IMR-90 (cell line): ENCODE results near the gene ADAMTS12. TPM values are rescaled to one million over a fixed set of nuclear protein-coding genes. Genes with fewer than 3 reads are reported as not detected.

Experiments used
- ATAC-seq: fragments of 200-7000 bp; cut with Tn5 transposase; 2 replicates; pipeline ENCODE4 v1.9.1; 2020; ENCODE audit warnings: low read depth, mild to moderate bottlenecking, moderate library complexity
- BruUV-seq: library from RNA; stranded (reverse); fragments of 400-500 nt; replicated peaks from 2 replicates; lab custom pipeline; 2021; lab: Mats Ljungman, UMichigan
- CTCF ChIA-PET: fragments of 300-600 bp; formaldehyde crosslinking; extraction: SDS; loops from one replicate; lab custom pipeline; 2021; ENCODE audit warnings: antibody characterized with exemption; lab: Yijun Ruan, JAX
- POLR2A ChIA-PET: fragments of 300-600 bp; sonication (Branson Sonifier 250); formaldehyde crosslinking; loops from one replicate; lab custom pipeline; 2022; ENCODE audit warnings: antibody characterized with exemption; ENCODE audit not compliant: unreplicated experiment; lab: Charles Lee
- DNase-seq: peaks from one replicate; pipeline ENCODE4 v3.0.0; 2013
- H2AFZ ChIP-seq: replicated peaks from 2 replicates; pipeline ENCODE3; 2013; ENCODE audit warnings: low read length, mild to moderate bottlenecking; ENCODE audit not compliant: poor library complexity
- H2AK5ac ChIP-seq: 2 replicates; pipeline ENCODE4 v1.6.1; 2013; ENCODE audit warnings: low read depth, low read length, inconsistent platforms
- H2AK9ac ChIP-seq: replicated peaks from 2 replicates; pipeline ENCODE3; 2013; ENCODE audit warnings: mild to moderate bottlenecking, low read depth, low read length, moderate library complexity; ENCODE audit not compliant: poor library complexity
- H2BK120ac ChIP-seq: 2 replicates; pipeline ENCODE4 v1.6.1; 2013; ENCODE audit warnings: low read depth, low read length, inconsistent platforms
- H2BK15ac ChIP-seq: 3 replicates; pipeline ENCODE4 v1.6.1; 2013; ENCODE audit warnings: low read depth, low read length, inconsistent platforms
- H2BK20ac ChIP-seq: 2 replicates; pipeline ENCODE4 v1.6.1; 2013; ENCODE audit warnings: low read depth, mild to moderate bottlenecking, inconsistent platforms, low read length, moderate library complexity
- H2BK5ac ChIP-seq: 2 replicates; pipeline ENCODE4 v1.6.1; 2013; ENCODE audit warnings: mild to moderate bottlenecking, low read depth, low read length, inconsistent platforms; ENCODE audit not compliant: poor library complexity, severe bottlenecking
- H3K14ac ChIP-seq: replicated peaks from 2 replicates; pipeline ENCODE4 v1.6.1; 2013; ENCODE audit warnings: low read depth, low read length, inconsistent platforms
- H3K18ac ChIP-seq: 2 replicates; pipeline ENCODE4 v1.6.1; 2013; ENCODE audit warnings: low read depth, low read length, control low read depth
- H3K23ac ChIP-seq: 2 replicates; pipeline ENCODE4 v1.6.1; 2013; ENCODE audit warnings: low read depth, low read length, inconsistent platforms
- H3K27ac ChIP-seq: 2 replicates; pipeline ENCODE4 v1.5.1; 2013; ENCODE audit warnings: mild to moderate bottlenecking, control low read depth, low read length; ENCODE audit not compliant: insufficient read depth
- H3K27me3 ChIP-seq: 2 replicates; pipeline ENCODE4 v1.6.1; 2013; ENCODE audit warnings: low read length; ENCODE audit not compliant: control insufficient read depth, insufficient read depth
- H3K36me3 ChIP-seq: 2 replicates; pipeline ENCODE4 v1.6.1; 2013; ENCODE audit warnings: low read length, mixed read lengths; ENCODE audit not compliant: control insufficient read depth, insufficient read depth
- H3K4ac ChIP-seq: 2 replicates; pipeline ENCODE4 v1.6.1; 2013; ENCODE audit warnings: low read depth, low read length, inconsistent platforms
- H3K4me1 ChIP-seq: 2 replicates; pipeline ENCODE4 v1.6.1; 2013; ENCODE audit warnings: low read length, mixed read lengths; ENCODE audit not compliant: control insufficient read depth, insufficient read depth
- H3K4me2 ChIP-seq: 2 replicates; pipeline ENCODE4 v1.6.1; 2013; ENCODE audit warnings: low read depth, mild to moderate bottlenecking, control low read depth, low read length, moderate library complexity
- H3K4me3 ChIP-seq: 2 replicates; pipeline ENCODE4 v1.5.1; 2013; ENCODE audit warnings: low read depth, mild to moderate bottlenecking, control low read depth, low read length, moderate library complexity; ENCODE audit not compliant: insufficient read depth
- H3K56ac ChIP-seq: 2 replicates; pipeline ENCODE4 v1.6.1; 2013; ENCODE audit warnings: low read length, inconsistent platforms; ENCODE audit not compliant: insufficient read depth; ENCODE audit errors: extremely low read depth
- H3K79me1 ChIP-seq, 2 experiments: 2 replicates each; pipeline ENCODE4 v1.6.1; 2013; ENCODE audit warnings: low read length in 2 of 2, inconsistent platforms in 1 of 2, low read depth in 1 of 2
- H3K9ac ChIP-seq: 2 replicates; pipeline ENCODE4 v1.6.1; 2013; ENCODE audit warnings: low read depth, low read length, control low read depth
- H3K9me1 ChIP-seq: 2 replicates; pipeline ENCODE4 v1.6.1; 2013; ENCODE audit warnings: low read length, inconsistent platforms; ENCODE audit not compliant: insufficient read depth
- H3K9me3 ChIP-seq: 2 replicates; pipeline ENCODE4 v1.6.1; 2013; ENCODE audit warnings: low read length; ENCODE audit not compliant: control insufficient read depth, insufficient read depth
- H4K20me1 ChIP-seq: 2 replicates; pipeline ENCODE4 v1.6.1; 2013; ENCODE audit warnings: low read length, inconsistent platforms; ENCODE audit not compliant: insufficient read depth
- H4K5ac ChIP-seq: 2 replicates; pipeline ENCODE4 v1.6.1; 2013; ENCODE audit warnings: mild to moderate bottlenecking, low read depth, low read length, control low read depth
- H4K8ac ChIP-seq, 2 experiments: 2 replicates each; pipeline ENCODE4 v1.6.1; 2013; ENCODE audit warnings: low read depth in 2 of 2, low read length in 2 of 2, control low read depth in 1 of 2, inconsistent platforms in 1 of 2
- H4K91ac ChIP-seq: 2 replicates; pipeline ENCODE4 v1.6.1; 2013; ENCODE audit warnings: low read depth, low read length, inconsistent platforms; ENCODE audit not compliant: insufficient read depth
- BHLHE40 ChIP-seq: fragments of 150-350 bp; IDR thresholded peaks from 2 replicates; pipeline ENCODE4 v1.6.1; 2016; ENCODE audit warnings: mild to moderate bottlenecking, low read depth, low read length
- CEBPB ChIP-seq: IDR thresholded peaks from 2 replicates; pipeline ENCODE4 v1.6.1; 2012; ENCODE audit warnings: low read depth, low read length, improper control_type of control experiment
- CHD1 ChIP-seq: IDR thresholded peaks from 2 replicates; pipeline ENCODE4 v1.6.1; 2012; ENCODE audit warnings: low read depth, low read length, improper control_type of control experiment
- FOS ChIP-seq: fragments of 150-350 bp; IDR thresholded peaks from 2 replicates; pipeline ENCODE4 v1.6.1; 2016; ENCODE audit warnings: low read depth, low read length
- MAFK ChIP-seq: IDR thresholded peaks from 2 replicates; pipeline ENCODE4 v1.6.1; 2012; ENCODE audit warnings: low read depth, low read length, improper control_type of control experiment
- MAZ ChIP-seq: IDR thresholded peaks from 2 replicates; pipeline ENCODE4 v1.6.1; 2012; ENCODE audit warnings: low read depth, mild to moderate bottlenecking, low read length, improper control_type of control experiment, moderate library complexity, borderline replicate concordance
- MXI1 ChIP-seq: IDR thresholded peaks from 2 replicates; pipeline ENCODE4 v1.6.1; 2012; ENCODE audit warnings: low read depth, mild to moderate bottlenecking, low read length, moderate library complexity, borderline replicate concordance
- NFE2L2 ChIP-seq: fragments of 150-350 bp; IDR thresholded peaks from 2 replicates; pipeline ENCODE4 v1.6.1; 2016; ENCODE audit warnings: low read depth, mild to moderate bottlenecking, low read length
- POLR2A ChIP-seq: IDR thresholded peaks from 2 replicates; pipeline ENCODE4 v1.6.1; 2012; ENCODE audit warnings: mild to moderate bottlenecking, low read depth, low read length
- RAD21 ChIP-seq: IDR thresholded peaks from 2 replicates; pipeline ENCODE4 v1.6.1; 2012; ENCODE audit warnings: low read length, improper control_type of control experiment
- RCOR1 ChIP-seq: IDR thresholded peaks from 2 replicates; pipeline ENCODE4 v1.6.1; 2012; ENCODE audit warnings: mild to moderate bottlenecking, low read length, improper control_type of control experiment; ENCODE audit not compliant: insufficient replicate concordance
- RFX5 ChIP-seq: IDR thresholded peaks from 2 replicates; pipeline ENCODE4 v1.8.0; 2012; ENCODE audit warnings: low read depth, mild to moderate bottlenecking, low read length, moderate library complexity
- SMC3 ChIP-seq: fragments of 150-350 bp; IDR thresholded peaks from 2 replicates; pipeline ENCODE4 v1.6.1; 2016; ENCODE audit warnings: low read depth, mild to moderate bottlenecking, antibody characterized with exemption, low read length, moderate library complexity
- WGBS, 2 experiments: methylation state at CpG; one replicate each; pipeline versions ENCODE4 v1.1.5 to v1.1.7; 2013; ENCODE audit warnings: missing lambda C conversion rate in 2 of 2; ENCODE audit not compliant: insufficient read length in 1 of 2; ENCODE audit errors: extremely low coverage in 2 of 2; 5-methylcytosine and 5-hydroxymethylcytosine counted together
- dilution Hi-C: fragments of 300-500 bp; cut with HindIII; formaldehyde crosslinking; loops from one replicate; pipeline ENCODE4 v1.14.3; 2018; ENCODE audit warnings: low sequenced_read_pairs; ENCODE audit not compliant: unreplicated experiment
- in situ Hi-C: fragments of 300-500 bp; cut with MboI; formaldehyde crosslinking; loops from 3 replicates; pipeline ENCODE4 v1.14.3; 2019; ENCODE audit warnings: low sequenced_read_pairs, inconsistent platforms, mixed read lengths
- intact Hi-C: fragments of 100-400 bp; cut with micrococcal nuclease; formaldehyde crosslinking; loops from 2 replicates; pipeline ENCODE4 v1.10.0; 2022
- polyA plus RNA-seq, 3 experiments: library from polyadenylated mRNA; depleted of rRNA; stranded (reverse); fragments of >200 nt; gene quantifications; 2 replicates each; pipeline ENCODE4 v1.2.3, GENCODE V29; 2012; ENCODE audit warnings: low replicate concordance in 1 of 3
- total RNA-seq: library from RNA; depleted of rRNA; stranded (reverse); fragments of >200 nt; gene quantifications from 2 replicates; pipeline ENCODE4 v1.2.3, GENCODE V29; 2012
- TF ChIP-seq, protein P1 (sequence below): fragments of 150-350 bp; IDR thresholded peaks from 2 replicates; pipeline ENCODE4 v1.6.1; 2017; ENCODE audit warnings: mild to moderate bottlenecking, antibody characterized with exemption, low read length, low read depth
- TF ChIP-seq, protein P2 (sequence below): conservative IDR thresholded peaks from 2 replicates; pipeline ENCODE4 v1.5.1; 2012; ENCODE audit warnings: mild to moderate bottlenecking, low read depth, low read length, improper control_type of control experiment
- TF ChIP-seq, protein P3 (sequence below): fragments of 150-350 bp; IDR thresholded peaks from 2 replicates; pipeline ENCODE4 v1.6.1; 2016; ENCODE audit warnings: low read depth, mild to moderate bottlenecking, low read length, moderate library complexity, borderline replicate concordance

Gene ADAMTS12
- total and polyA plus RNA-seq, 2 of the 4 experiments (the other 2 are of a cell fraction), result 27.3 to 51.3 TPM

DNA sequence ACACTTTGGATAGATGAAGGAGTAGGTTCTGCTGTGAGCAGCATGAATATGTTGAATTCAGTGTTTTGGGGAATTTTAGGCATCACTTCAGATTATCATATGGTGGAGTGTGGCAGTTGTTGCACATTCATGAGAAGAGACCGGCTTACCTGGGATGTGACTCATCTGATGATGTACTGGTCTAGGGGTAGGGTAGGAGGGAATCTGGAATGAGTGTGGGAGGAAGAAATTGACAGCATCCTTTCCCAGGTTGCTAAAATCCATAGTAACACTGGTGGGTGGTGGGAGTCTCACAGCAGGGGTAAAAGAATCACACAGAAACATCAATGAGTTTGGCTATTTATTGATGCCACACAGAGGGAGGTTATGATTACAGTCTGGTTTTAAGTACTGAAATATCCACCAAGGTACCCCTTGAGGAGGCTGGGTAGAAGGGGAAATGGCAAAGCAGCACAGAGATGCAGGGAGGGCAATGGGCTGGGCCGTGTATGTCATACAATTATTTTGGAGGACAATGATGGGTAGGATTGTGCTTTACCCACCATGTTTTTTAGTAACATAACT is 368.5 kb downstream of the ADAMTS12 start:
- Histone ChIP-seq H3K9ac (no peak overlapping the region), H2BK15ac (no peak overlapping the region), H3K27ac (no peak overlapping the region), H3K4me2 (no peak overlapping the region), H2BK120ac (no peak overlapping the region), H3K4me1 (no peaks in the 10 kb centered on the region), H4K8ac (no peak overlapping the region), H4K91ac (no peak overlapping the region), H3K56ac (no peak overlapping the region), H2BK20ac (no peak overlapping the region), H3K9me3 (0 out of 2 replicates have a peak, but pooled peaks cover 1% of the 10 kb centered on the region), H3K23ac (no peak overlapping the region), H2AK5ac (no peak overlapping the region), H3K79me1 (no peaks in the 10 kb centered on the region), H2AK9ac (no peak overlapping the region), H4K5ac (no peak overlapping the region), H4K20me1 (no peaks in the 10 kb centered on the region), H3K9me1 (no peaks in the 10 kb centered on the region), H2BK5ac (no peak overlapping the region), H2AFZ (no peak overlapping the region), H3K27me3 (no peaks in the 10 kb centered on the region; the same call in 1 of the 2 replicates), H3K36me3 (peaks cover 4% of the 10 kb centered on the region), H3K18ac (no peak overlapping the region), H3K4me3 (no peak overlapping the region), H3K14ac (no peak overlapping the region), H3K4ac (no peak overlapping the region)
- CTCF ChIA-PET, result no interaction called here
- intact Hi-C loops (no loop called here), in situ Hi-C loops (no loop called here), dilution Hi-C loops (no loop called here)
- BruUV-seq, result no TSS peak
- TF ChIP-seq BHLHE40, result no peak
- TF ChIP-seq RFX5, result no peak
- no peak for TF ChIP-seq NFE2L2
- no peak for TF ChIP-seq POLR2A
- TF ChIP-seq CEBPB, result no peak
- TF ChIP-seq RCOR1, result no peak
- TF ChIP-seq FOS, result no peak
- TF ChIP-seq MAFK, result no peak
- TF ChIP-seq, protein P1, sequence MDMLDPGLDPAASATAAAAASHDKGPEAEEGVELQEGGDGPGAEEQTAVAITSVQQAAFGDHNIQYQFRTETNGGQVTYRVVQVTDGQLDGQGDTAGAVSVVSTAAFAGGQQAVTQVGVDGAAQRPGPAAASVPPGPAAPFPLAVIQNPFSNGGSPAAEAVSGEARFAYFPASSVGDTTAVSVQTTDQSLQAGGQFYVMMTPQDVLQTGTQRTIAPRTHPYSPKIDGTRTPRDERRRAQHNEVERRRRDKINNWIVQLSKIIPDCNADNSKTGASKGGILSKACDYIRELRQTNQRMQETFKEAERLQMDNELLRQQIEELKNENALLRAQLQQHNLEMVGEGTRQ, result no peak
- no peak for TF ChIP-seq MAZ
- TF ChIP-seq, protein P2, sequence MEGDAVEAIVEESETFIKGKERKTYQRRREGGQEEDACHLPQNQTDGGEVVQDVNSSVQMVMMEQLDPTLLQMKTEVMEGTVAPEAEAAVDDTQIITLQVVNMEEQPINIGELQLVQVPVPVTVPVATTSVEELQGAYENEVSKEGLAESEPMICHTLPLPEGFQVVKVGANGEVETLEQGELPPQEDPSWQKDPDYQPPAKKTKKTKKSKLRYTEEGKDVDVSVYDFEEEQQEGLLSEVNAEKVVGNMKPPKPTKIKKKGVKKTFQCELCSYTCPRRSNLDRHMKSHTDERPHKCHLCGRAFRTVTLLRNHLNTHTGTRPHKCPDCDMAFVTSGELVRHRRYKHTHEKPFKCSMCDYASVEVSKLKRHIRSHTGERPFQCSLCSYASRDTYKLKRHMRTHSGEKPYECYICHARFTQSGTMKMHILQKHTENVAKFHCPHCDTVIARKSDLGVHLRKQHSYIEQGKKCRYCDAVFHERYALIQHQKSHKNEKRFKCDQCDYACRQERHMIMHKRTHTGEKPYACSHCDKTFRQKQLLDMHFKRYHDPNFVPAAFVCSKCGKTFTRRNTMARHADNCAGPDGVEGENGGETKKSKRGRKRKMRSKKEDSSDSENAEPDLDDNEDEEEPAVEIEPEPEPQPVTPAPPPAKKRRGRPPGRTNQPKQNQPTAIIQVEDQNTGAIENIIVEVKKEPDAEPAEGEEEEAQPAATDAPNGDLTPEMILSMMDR, result no peak
- TF ChIP-seq, protein P3, sequence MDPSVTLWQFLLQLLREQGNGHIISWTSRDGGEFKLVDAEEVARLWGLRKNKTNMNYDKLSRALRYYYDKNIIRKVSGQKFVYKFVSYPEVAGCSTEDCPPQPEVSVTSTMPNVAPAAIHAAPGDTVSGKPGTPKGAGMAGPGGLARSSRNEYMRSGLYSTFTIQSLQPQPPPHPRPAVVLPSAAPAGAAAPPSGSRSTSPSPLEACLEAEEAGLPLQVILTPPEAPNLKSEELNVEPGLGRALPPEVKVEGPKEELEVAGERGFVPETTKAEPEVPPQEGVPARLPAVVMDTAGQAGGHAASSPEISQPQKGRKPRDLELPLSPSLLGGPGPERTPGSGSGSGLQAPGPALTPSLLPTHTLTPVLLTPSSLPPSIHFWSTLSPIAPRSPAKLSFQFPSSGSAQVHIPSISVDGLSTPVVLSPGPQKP, result no peak
- TF ChIP-seq SMC3, result no peak
- no peak for TF ChIP-seq RAD21
- TF ChIP-seq CHD1, result no peak
- no peak for TF ChIP-seq MXI1
- WGBS, 2 experiments, result 100% methylated on average over 1 of the region's 2 CpGs; no CpG with 5 or more reads in 1 of the 2 experiments
- POLR2A ChIA-PET, result no interaction called here
- no peak for DNase-seq
- no peak for ATAC-seq
